ENCODE data around the gene SLC35D3.
"Not testable (repeated sequence)": the region's sequence is repeated elsewhere in the genome, so short reads cannot be mapped to it uniquely, and the experiment has no call there.

SLC35D3 gene, protein sequence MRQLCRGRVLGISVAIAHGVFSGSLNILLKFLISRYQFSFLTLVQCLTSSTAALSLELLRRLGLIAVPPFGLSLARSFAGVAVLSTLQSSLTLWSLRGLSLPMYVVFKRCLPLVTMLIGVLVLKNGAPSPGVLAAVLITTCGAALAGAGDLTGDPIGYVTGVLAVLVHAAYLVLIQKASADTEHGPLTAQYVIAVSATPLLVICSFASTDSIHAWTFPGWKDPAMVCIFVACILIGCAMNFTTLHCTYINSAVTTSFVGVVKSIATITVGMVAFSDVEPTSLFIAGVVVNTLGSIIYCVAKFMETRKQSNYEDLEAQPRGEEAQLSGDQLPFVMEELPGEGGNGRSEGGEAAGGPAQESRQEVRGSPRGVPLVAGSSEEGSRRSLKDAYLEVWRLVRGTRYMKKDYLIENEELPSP

DNA sequence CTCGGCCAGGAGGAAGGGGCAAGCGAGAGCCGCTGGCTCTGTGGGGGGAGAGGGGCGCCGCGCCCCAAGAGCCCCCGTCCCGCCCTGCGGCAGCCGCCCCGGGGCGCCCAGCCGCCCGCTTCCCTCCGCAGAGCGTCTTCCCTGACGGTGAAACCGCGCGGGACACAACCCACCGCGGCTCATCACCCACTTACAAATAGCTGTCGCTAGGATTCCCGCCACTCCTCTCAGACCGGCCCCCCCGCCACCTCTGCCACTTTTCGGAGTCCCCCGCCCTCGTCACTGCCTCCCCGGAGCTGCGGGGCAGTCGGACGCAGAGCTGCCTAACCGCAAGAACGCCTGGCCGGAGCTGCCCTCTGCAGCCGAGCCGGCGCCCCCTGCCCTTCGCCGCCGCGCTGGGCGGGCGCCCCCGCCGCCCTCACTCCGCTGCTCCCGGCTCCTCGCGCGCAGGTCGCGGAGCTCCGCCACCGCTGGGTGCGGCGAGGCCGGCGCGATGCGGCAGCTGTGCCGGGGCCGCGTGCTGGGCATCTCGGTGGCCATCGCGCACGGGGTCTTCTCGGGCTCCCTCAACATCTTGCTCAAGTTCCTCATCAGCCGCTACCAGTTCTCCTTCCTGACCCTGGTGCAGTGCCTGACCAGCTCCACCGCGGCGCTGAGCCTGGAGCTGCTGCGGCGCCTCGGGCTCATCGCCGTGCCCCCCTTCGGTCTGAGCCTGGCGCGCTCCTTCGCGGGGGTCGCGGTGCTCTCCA is at the start of gene SLC35D3:
Gene SLC35D3 (plus strand): TSS at position 366 of the 749 bp plus-strand sequence. CDS start 128 bp downstream, at position 494.
- DNase-seq = peak; percentile 3

DNA sequence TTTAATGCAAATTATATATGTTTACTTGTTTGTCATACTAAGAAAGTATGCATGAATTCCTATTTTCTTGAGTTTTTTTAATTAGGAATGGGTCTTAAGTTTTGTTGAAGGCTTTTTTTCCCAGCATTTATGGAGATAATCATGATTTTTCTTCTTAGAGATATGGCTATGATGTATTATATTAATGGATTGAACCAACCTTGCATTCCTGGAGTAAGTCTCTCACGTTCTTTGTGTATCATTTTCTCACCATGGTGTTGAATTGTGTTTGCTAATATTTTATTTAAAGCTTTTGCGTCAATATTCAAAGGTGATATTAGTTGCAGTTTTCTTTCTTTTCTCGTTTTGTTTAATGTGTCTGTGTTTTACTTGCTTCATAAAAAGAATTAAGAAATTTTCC is 48.4 kb upstream of the SLC35D3 start:
- no peak for DNase-seq

DNA sequence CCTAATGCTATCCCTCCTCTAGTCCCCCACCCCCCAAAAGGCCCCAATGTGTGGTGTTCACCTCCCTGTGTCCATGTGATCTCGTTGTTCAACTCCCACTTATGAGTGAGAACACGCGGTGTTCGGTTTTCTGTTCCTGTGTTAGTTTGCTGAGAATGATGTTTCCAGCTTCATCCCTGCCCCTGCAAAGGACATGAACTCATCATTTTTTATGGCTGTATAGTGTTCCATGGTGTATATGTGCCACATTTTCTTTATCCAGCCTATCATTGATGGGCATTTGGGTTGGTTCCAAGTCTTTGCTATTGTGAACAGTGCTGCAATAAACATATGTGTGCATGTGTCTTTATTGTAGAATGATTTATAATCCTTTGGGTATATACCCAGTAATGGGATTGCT is 45.6 kb upstream of the SLC35D3 start:
- not testable (repeated sequence) for DNase-seq

DNA sequence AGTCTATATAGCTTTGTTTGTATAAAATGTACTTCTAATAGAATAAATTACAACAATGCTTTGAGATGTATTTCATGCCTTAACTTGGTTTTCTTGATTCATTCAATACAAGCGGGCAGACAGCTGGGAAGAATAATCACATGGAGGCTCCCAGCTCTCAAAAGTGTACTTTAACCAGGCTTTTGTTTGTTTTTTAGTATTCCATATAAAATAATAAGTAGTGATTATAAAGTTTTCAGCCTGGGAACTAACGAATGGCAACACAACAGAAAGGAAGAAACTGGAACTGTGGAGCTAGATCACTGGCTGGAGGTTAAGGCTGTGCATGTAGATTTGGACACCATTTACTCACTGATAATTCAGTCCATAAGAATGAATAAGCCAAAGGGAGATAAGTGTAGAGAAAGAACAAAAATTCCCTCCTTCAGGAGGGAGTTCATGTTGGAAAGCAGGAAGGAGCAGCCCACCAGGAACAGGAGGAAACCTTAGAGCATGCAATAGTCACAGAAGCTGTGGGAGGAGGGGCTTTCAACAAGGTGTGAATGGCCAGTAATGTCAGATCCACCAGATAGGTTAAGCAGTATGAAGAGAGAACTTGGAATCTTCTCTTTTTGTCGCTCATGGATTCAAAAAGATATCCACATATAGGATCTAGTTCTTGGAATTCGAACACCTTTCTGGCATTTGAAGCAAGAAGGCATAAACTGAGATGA is 41.2 kb upstream of the SLC35D3 start:
- no peak for DNase-seq

DNA sequence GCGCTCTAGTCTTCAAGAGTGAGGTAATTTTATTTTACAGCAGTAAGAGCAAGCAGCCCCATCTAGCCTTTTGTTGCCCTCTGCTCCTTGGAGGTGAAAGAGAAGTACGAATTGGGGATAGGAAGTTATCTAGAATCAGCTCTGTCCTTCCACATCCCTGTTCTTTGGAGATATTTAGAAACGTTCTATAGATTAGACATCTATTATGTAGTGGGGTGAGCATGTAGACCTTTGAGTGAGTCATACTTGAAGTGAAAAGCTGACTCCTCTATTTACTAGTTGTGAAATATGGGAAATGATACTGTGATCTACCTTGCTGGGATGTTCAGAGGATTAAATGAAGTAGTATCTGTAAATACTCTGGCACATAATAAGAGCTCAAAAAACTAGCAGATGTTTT is 36.0 kb upstream of the SLC35D3 start:
- DNase-seq = no peak

DNA sequence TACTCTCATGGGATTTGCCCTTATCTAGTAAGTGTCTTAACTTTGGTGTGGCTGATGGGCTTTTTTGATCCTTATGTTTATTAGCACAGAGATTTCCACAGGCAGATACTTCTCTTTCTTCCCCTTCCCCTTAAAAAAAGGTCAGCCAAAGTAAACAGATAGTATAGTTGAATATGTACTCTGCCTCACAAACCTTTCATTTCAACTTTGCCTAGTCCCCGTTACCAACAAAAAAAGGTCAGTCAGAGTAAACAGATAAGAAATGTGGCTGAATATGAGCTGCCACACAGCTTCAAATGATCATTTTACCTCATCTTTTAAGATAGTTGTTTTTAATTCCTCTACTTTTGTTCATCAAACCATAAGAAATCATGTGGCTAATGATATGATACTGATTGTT is 34.1 kb upstream of the SLC35D3 start:
- no peak for DNase-seq

DNA sequence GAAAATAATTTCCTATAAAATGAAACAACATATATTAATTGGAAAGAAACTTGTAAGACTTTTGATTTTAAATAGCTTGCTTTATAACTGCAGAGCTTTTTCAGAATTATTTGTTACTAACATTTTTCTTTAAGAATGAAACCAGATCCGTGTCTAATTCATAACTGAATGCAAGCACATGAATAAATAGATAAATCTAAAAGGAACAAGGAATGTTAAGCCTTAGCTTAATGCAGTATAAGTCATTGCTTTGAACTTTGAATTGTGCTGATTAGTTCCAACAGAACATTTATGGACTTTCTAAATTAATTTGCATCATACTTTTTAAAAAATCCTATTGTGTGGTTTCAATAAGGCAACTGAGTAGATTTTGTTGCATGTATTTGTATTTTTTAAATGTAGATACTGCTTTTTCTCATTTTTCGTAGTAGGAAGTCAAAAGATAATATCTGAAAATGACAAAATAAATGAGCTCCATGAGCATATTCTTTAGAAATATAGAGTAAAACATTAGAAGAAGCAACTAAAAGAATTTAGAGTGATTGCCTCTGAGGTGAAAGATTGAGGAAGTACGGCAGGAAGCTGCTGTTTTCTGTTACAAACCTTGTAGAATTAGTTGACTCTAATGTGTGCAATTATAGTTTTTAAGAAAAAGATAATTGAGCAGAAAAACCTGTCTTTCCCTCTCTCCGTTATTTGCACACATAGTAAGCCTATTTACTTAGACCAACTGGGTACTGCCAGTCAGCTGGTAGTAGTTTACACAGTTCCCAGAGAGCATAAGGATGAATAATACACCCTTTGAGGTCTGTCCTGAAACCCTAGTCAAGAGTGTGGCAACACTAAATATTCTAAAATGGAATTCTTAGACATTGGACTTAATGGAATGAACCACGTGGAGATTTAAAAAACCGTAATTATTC is 32.6 kb upstream of the SLC35D3 start:
- DNase-seq = no peak

DNA sequence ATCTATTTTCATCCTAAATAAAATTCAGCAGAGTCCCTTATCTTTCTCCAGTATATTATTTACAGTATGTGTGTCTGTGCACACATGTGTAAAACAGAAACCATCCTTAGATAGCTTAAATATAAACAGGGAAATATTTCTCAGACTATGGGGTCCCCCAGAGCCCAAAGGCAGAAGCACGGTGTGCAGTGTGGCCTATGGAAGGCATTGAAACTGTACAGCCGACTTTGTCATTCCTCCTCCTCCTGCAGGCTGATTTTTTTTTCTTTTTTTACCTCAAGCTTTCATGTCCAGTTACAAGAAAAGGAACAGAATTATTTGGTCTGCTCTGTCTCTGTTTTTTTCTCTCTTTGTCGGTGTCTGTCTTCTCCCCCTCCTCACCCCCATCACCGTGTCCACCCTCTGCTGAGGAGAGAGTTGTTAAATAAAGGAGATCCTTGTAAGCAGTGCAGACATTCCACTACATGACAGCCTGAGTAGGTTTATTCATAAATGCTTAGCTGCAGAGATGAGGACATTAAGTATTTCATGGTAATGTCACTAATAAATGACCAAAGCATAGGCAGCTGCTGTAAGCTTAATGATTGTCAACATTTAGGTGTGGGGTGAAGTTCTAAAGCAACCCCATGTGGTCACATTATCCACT is 31.8 kb upstream of the SLC35D3 start:
- no peak for DNase-seq

DNA sequence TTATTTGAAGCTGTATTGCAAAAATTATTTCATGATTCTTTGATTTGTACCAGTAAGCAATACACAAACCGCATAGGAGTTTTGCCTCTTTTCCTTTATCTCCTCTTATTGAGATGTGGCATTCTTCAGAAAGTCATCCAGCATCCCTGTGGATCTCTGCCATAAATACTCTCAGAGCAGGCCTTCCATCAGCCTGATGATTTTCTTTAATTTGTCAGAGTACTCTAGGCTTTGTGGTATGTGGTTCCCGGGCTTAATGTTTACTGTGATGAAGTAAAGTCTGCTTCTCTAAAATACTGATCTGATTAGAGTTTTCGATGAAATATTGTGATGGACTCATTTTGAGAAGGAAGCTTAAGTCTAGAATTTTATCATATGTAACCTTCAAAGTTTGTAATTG is 31.1 kb upstream of the SLC35D3 start:
- no peak for DNase-seq

DNA sequence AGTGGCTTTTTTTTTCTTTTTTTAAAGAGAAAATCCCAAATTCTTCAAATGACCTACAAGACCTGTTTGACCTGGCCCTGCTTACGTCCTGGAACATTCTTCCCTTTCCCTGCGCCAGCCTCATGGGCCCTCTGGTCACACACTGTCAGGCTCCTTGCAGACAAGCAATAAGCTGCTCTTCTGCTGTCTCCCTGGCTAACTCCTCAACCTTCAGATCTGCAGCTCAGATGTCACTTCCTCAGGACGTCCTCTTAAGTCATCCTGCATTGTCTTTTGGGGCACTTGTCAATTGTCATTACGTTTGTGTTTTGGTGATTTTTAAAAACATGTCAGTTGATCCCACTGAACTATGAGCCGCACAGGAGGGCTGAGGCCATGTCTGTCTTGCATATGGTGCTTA is 28.9 kb upstream of the SLC35D3 start:
- DNase-seq = no peak

DNA sequence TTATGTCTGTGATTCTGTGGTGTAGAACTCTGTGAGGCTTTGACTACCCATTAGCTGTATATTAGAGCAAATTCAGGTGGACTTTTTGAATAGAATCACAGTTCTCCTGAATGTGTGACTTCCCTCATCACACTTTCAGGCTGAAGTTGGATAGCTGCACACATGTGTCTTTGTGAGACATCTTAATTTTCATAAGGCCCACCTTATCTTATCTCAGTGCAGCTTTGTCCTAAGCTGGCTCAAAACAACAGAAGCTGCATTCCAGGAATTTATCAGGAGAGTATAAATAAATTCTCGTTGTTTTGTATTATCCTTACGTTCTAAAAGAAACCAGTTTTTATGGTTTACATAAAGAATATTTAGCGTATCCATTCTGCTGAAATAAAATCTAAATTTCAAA is 26.2 kb upstream of the SLC35D3 start:
- no peak for DNase-seq

DNA sequence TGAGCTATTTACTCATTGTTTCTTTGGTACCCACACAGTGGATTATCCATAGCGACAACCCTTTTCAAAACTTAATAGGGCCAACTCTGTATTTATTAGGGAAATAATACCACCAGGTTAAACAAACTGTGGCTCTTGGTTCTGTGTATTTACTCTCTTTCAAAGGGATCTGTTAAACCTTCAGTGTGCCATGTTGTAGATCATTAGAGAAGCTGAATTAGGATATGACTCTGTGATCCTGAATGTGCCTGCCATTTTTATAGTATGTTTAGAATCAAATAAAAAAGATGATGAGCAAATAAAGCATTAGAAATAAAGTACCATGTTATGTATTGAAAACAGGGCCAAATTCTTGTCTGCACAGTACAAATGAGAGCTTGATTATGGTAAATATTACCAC is 25.0 kb upstream of the SLC35D3 start:
- DNase-seq = no peak

DNA sequence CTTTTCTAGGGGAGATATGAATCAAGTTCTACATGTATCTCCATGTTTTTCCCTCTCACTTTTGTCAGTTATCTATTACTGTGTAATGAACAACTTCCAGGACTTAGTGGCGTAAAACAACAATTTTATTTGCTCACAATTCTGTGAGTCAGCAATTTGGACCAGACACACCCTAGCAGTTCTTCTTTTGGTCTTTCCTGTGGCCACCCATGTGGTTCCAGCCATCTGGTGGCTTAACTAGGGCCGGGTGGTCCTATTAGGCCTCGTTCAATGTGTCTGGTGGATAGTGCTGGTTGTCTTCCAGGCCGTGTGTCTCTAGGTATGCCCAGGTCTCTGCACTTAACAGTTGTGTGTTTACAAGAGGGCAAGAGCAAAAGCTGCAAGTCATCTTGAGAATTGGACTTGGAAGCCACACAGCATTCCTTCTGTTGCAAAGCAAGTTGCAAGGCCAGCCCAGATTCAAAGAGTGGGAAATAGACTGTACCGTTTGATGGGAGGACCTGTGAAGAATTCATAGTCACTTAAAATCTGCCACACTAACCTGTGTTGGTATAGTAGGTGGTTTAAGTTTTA is 20.8 kb upstream of the SLC35D3 start:
- DNase-seq = no peak

DNA sequence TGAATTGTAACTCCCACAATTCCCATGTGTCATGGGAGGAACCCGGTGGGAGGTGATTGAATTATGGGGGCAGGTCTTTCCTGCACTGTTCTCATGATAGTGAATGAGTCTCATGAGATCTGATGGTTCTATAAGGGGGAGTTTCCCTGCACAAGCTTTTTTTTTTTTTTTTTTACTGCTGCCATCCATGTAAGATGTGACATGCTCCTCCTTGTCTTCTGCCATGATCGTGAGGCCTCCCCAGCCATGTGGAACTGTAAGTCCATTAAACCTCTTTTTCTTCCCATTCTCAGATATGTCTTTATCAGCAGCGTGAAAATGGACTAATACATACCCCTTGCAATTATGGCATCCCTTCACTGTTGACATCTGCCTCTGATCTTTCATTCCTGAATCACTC is 17.6 kb upstream of the SLC35D3 start:
- DNase-seq = not testable (repeated sequence)

DNA sequence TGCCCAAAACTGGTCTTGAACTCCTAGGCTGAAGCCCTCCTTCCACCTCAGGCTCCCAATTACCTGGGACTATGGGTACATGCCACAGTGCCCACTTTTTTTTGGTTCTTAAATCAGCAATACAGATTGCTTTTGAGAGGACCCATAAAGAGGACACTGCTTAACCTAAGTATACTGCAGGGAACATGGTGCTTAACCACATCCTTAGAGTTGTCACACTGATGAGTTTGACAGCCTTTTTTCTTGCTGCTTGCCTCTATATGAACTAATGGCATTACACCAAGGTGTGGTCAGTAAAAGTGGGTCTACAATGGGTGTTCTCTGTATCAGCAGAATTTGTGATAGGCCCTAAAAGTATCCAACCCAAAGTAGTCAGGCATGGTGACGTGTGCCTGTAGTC is 7.2 kb upstream of the SLC35D3 start:
- no peak for DNase-seq

DNA sequence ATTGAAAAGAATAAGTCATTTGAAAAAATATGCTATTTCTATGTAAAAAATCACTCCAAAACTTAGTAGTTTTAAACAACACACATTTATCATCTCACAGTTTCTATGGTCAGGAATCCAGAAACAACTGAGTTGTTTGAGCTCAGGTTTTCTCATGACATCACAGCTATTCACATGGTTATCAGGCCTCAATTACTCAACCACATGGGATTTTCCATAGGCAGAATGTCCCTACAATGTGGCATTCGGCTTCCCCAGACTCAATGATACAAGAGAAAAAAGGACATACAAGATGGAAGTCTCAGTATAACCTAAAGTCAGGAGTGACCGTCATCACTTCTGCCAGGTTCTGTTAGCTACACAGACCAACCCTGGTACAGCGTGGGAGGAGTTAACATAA is 3.4 kb upstream of the SLC35D3 start:
- no peak for DNase-seq

DNA sequence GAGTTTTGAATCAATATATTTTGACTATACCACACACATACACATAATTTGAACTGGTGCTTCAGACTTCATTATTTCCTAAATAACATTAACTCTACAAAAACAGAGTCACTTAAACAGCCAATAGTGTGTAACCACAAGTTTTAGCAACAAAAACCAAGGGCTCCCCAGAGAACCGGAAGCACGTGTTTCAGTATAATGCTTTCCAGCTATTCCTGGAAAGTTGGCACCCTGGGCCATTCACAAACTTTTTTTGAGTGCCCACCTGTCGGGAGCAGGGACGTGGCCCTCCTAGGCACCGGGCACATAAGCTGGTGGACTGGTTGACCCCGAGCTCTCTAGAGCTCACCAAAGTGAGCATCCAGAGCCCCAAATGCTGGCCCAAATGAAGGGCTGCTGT is 1.9 kb upstream of the SLC35D3 start:
- DNase-seq = no peak

DNA sequence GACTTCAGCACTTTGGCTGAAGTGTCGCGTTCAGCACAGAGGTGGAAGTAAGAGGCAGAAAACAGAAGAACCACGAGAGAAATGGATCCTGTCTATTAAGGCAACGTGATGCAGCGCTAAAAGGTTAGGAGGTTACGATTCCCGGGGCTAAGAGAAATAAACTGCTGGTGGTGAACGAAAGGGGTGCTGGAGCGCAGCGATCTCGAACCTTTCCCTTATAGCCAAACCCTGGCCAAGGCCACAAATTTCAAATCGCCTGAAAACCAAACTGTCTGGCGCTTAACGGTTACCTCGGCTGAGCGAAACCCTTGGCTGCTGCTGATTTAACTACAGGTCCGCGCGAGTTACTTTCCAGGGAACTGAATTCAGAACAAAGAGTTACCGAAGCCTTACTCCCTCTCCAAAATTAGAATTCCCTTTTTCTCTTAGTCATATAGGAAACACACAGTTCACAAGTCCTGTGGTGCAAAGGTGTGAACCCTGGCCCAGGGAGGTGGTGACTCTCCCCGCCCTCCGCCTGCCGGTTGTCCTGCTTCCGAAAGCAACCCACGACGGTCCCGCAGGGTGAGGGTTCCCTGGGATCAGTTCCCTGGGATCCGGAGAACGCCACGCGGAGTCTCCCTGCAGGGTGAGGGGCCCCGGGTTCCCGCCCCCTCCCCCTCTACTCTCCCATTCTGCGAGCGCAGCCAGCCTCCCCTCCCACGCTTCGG is 1.3 kb upstream of the SLC35D3 start:
- DNase-seq = peak; percentile 7

DNA sequence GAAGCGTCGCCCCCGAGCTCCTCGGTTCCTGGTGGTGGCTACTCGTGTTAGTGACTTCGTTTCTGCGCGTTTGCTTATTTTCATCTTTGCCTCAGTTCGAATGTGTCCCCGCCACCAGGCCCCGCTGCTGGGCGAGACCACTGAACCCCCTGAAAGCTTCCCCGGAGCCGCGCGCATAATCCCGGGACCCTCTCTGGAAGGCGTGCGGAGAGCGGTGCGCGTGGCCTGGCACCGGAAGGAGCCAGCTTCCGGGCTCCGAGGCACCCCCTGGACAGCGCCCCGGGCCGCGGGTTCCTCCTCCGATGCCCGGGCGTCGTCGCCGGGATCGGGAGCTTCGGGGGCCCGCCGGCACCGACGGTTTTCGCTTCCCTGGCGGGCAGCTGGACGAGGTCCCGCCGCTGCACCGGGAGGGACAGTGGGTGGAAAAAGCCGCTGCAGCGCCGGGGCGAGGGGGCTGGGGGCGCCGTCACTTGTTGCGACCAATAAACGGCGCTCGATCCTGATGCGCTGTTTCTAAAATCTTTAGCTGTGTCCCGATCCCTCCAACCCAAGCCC is 643 bp upstream of the SLC35D3 start:
- DNase-seq = no peak

DNA sequence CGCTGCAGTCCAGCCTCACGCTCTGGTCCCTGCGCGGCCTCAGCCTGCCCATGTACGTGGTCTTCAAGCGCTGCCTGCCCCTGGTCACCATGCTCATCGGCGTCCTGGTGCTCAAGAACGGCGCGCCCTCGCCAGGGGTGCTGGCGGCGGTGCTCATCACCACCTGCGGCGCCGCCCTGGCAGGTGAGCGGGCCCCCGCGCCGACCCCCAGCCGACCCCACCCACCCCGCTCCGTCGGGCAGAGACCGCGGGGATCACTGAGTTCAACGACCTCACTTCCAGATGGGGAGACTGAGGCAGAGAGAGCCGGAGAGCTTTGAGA is 545 bp downstream of the SLC35D3 start:
- no peak for DNase-seq

All from CD4-positive, alpha-beta T cell treated with Interleukin-17A for 1 hour (primary cell).